HG03469 (cell line): Measurements from ENCODE around the gene ILK.

ENCODE experiments used
- ATAC-seq: cut with Tn5 transposase; IDR thresholded peaks from one replicate; pipeline ENCODE4 v1.9.1; 2021; ENCODE audit warnings: mild to moderate bottlenecking, moderate library complexity, moderate number of reproducible peaks; ENCODE audit not compliant: unreplicated experiment

The ILK gene

DNA sequence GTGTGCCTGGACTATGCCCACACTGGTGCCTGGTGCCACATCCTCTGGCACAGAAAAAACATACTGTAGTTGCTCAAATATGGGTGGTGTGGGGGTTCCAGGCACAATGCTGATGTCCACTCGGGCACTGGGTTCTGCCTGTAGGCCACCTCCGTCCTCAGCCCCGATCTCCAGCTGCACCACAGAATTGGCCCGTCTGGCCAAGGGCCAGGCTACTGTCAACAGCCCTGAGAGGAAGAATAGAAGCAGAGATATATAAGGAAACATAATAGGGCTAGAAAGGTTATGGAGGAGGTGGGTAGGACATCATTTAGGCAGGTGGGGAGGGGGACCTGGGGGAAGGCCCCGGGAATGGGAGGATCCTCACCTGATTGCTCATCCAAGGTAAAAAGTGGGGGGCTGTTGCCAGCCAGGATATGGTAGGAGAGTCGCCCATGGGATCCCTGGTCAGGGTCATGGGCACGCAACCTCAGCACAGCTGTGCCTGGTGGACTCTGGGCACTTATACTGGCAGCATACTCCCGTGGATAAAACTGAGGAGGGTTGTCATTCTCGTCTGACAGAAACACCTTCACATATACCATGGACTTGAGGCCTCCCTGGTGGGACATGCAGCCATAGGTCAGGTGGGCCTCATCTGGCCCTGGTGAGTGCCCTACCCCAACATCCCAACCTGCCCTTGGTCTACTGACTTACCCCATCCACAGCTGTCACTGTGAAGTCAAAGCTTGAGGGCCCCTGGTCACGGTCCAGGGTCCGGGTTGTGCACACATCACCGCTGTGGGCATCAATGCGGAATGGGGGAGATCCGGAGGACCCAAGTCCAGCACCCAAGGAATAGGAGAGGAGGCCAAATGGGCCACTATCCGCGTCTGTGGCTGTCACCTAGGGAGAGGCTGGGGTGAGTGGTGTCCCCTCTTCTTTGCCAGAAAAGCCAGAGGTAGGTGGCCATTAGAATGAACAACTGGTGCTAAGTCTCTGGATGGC lies 30.1 kb downstream of the ILK start:
- no peak for ATAC-seq

DNA sequence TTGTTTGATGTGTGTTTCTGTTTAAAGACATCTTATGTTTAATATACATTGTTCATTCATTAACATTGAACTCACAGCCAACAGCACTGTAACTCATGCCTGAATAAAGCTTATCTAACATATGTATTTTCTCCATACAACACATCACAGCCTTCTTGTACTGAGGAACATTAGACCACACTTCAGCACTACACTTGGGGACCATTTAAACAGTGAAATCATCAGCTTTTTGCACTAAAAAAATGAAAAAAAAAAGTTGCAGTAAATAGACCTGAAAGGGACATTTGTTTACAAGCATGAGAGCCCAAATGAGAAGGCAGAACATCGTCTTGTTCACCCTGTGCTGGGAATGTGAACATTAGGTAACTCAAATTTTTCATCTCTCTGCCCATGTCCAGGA lies 31.0 kb downstream of the ILK start:
- ATAC-seq = no peak

- no peak for ATAC-seq
Measured at GRCh38 chr11:6635082-6635932, 31.7 kb downstream of the ILK start.

DNA sequence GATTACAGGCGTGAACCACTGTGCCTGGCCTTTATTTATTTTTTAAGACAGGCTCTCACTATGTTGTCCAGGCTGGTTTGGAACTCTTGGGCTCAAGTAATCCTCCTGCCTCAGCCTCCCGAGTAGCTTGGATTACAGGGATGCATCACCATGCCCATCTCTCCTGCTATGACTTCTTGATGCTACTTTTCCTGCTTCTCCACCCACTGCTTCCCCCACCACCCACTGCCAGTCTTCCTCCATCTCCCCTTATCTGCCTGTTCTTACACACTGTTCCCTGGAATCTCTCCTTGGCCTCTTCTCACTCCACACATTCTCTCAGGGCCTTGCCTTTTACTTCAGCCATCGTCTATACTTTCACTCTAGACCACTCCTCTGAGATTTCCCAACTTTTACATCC lies 32.9 kb downstream of the ILK start:
- no peak for ATAC-seq

DNA sequence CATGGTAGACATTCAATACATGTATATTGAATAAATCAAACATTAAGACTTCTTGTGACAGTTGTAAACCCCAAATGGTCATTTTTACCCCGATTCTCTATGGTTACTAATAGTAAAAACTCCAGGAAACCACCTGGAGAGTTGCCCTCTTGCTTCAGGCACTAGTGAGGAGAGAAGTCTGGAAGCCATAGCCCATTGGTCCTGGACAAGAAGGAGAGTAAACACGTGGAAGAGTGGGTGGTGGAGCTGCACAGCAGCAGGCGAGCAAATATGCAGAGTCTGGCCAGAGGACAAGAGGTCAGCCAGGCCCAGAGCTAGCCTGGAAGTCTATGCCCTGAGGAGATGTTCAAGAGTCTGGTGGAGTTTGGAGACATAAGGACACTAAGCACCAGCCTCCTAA lies 34.3 kb downstream of the ILK start:
- no peak for ATAC-seq

- ATAC-seq = no peak
Measured at GRCh38 chr11:6638429-6638828, 34.9 kb downstream of the ILK start.

DNA sequence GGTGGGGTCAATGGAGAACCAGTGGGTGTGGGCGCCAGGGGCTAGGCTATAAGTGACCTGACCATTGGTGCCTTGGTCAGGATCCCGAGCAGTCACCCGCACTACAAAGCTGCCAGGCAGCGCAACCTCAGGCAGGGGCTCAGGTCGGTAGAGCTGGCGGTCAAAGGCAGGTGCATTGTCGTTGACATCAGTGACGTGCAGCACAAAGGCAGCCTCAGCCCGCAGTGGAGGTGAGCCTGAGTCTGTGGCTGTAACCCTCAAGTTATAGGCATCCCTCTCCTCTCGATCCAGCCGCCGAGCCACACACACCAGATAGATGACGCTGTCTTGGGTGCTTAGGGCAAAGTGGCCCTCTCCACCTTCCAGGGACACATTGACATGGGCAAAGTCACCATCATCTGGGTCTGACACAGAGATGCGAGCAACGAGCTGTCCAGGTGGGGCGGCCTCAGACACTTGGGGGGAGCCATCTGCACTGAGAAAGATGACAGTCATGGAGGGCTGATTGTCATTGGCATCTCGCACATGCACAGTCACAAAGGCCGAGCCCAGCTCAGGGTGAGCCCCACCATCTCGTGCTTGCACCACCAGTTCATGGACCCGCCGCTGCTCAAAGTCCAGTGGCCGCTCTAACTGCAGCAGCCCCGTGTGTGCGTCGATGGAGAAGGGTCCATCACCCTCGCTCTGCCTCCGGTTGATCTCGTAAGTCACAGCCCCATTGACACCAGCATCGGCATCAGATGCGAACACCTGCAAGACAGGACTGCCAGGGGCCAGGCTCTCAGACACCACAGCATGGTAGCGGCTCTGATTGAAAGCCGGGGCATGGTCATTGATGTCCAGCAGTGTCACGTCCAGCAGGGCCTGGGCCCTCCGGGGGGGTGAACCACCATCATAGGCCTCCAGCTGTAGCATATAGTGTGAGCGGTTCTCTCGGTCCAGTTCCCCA lies 36.7 kb downstream of the ILK start:
- ATAC-seq = no peak

GRCh38 chr11:6640985-6641701 lies 37.6 kb downstream of the ILK start:
- no peak for ATAC-seq

GRCh38 chr11:6642957-6643356 lies 39.4 kb downstream of the ILK start:
- ATAC-seq = no peak

- no peak for ATAC-seq
Measured at GRCh38 chr11:6646071-6646470, 42.5 kb downstream of the ILK start.

GRCh38 chr11:6646576-6646917 lies 43.0 kb downstream of the ILK start:
- ATAC-seq = no peak

GRCh38 chr11:6646918-6647679 lies 43.5 kb downstream of the ILK start:
- peak; percentile 85 for ATAC-seq

GRCh38 chr11:6647836-6648235 lies 44.3 kb downstream of the ILK start:
- ATAC-seq = no peak

DNA sequence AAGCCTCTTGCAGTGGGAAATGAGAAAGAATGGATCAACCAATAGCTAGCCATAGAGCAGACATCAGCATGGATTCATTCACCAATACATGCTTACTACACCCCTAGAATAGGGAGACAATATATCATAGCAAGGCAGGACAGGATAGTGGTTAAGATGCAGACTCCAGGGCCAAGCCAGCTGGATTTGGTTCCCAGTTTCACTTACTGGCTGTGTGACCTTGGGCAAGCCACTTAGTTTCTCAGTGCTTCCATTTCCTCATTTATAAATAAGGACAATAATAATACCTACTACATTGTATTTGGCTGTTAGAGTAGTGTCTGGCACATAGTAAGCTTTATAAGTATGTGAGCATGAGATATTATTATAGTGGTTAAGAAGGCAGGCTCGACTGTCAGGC lies 44.9 kb downstream of the ILK start:
- ATAC-seq = no peak

- ATAC-seq = no peak
Measured at GRCh38 chr11:6650104-6650503, 46.5 kb downstream of the ILK start.

- no peak for ATAC-seq
Measured at GRCh38 chr11:6650980-6651379, 47.4 kb downstream of the ILK start.

DNA sequence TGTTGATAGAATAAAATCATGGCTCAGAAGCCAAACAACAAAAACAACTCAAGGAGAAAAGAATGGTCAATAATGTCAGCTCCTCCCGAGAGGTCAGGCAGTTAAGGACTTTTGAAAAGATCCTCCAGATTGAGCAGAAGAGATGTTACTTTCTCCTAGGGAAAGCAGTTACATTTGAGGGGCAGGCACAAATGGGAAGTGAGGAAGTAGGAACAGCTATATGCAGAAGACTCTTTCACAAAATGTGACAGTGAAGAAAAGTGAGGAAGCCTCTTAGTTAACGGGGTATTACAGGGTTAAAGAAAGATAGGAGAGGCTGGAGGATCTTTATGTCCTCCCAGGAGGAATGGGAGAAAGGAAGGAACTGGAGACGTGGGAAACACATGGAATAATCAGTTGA lies 48.6 kb downstream of the ILK start:
- no peak for ATAC-seq

DNA sequence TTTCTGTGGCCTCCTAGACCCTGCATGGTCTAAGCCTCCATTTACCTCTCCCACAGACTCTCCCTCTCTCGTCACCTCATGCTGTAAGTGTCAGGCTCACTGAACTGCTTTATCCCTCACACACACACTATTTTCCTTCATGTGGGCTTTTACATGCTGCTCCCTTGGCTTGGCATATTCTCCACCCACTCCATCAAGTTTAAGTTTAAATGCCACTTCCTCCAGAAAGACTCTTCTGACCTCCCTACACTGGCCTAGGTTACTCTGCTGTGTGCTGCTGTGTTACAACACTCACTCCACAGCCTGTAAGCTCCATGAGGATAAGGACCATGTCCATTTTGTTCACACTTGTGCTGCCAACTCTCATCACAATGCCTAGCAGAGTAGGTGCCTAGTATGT lies 49.5 kb downstream of the ILK start:
- no peak for ATAC-seq

- no peak for ATAC-seq
Measured at GRCh38 chr11:6653656-6654055, 50.1 kb downstream of the ILK start.
